HG03139 (cell line): ENCODE measurements around the gene TNFRSF17.
"Not testable (repeated sequence)": the region's sequence is repeated elsewhere in the genome, so short reads cannot be mapped to it uniquely, and the experiment has no call there.

Source experiments
- ATAC-seq: cut with Tn5 transposase; IDR thresholded peaks from one replicate; pipeline ENCODE4 v1.9.1; 2021; ENCODE audit not compliant: unreplicated experiment

The TNFRSF17 gene

GRCh38 chr16:11964761-11965551, at the start of gene TNFRSF17:
Gene TNFRSF17, plus strand, starts transcription at chr16:11965210. Its CDS starts 115 bp downstream, at chr16:11965325.
- ATAC-seq = peak; percentile 70

GRCh38 chr16:11915644-11916523, 49.1 kb upstream of the TNFRSF17 start, which contains the start of gene GSPT1:
Gene GSPT1, minus strand, starts transcription at chr16:11915956. Its CDS starts 236 bp downstream, at chr16:11915720.
- ATAC-seq = peak; percentile 80

- no peak for ATAC-seq
These were observed 48.3 kb upstream of the TNFRSF17 start for GRCh38 chr16:11916524-11917285.

GRCh38 chr16:11924046-11924445, 41.0 kb upstream of the TNFRSF17 start:
- ATAC-seq = not testable (repeated sequence)

- not testable (repeated sequence) for ATAC-seq
These were observed 37.7 kb upstream of the TNFRSF17 start for GRCh38 chr16:11927350-11927749.

- ATAC-seq = not testable (repeated sequence)
These were observed 23.1 kb upstream of the TNFRSF17 start, which contains the start of gene NPIPB2 for GRCh38 chr16:11941945-11942344. Gene NPIPB2, minus strand, starts transcription at chr16:11942045. Its CDS starts 0 bp downstream, at chr16:11942045.

GRCh38 chr16:11946433-11946832, 18.6 kb upstream of the TNFRSF17 start:
- no peak for ATAC-seq

GRCh38 chr16:11948819-11949218, 16.2 kb upstream of the TNFRSF17 start:
- ATAC-seq = no peak

- ATAC-seq = no peak
These were observed 15.5 kb upstream of the TNFRSF17 start for GRCh38 chr16:11949527-11949926.

- no peak for ATAC-seq
These were observed 14.6 kb upstream of the TNFRSF17 start for GRCh38 chr16:11950388-11950787.

GRCh38 chr16:11953576-11953975, 11.4 kb upstream of the TNFRSF17 start:
- ATAC-seq = not testable (repeated sequence)

GRCh38 chr16:11955713-11956123, 9.3 kb upstream of the TNFRSF17 start:
- no peak for ATAC-seq

- ATAC-seq = no peak
These were observed 8.5 kb upstream of the TNFRSF17 start for GRCh38 chr16:11956558-11956957.

GRCh38 chr16:11957591-11958395, 7.2 kb upstream of the TNFRSF17 start:
- ATAC-seq = no peak

GRCh38 chr16:11962457-11962856, 2.6 kb upstream of the TNFRSF17 start:
- not testable (repeated sequence) for ATAC-seq

GRCh38 chr16:11962978-11963377, 2.0 kb upstream of the TNFRSF17 start:
- ATAC-seq = not testable (repeated sequence)

GRCh38 chr16:11963706-11964105, 1.3 kb upstream of the TNFRSF17 start:
- ATAC-seq = no peak

GRCh38 chr16:11966173-11966572, 1.2 kb downstream of the TNFRSF17 start:
- no peak for ATAC-seq

- ATAC-seq = no peak
These were observed 2.3 kb downstream of the TNFRSF17 start for GRCh38 chr16:11967195-11967911.
